ENCODE measurements around the gene CDC42. TPM values are rescaled to one million over a fixed set of nuclear protein-coding genes. Genes with fewer than 3 reads are reported as not detected.

Gene CDC42
- total and polyA plus RNA-seq, 2 of the 4 experiments (the other 2 are of a cell fraction) = 162 to 609 TPM

- Histone ChIP-seq H3K14ac (replicated peaks; ENCODE audit: low read depth, low read length) (no peak overlapping the region), H3K36me3 (ENCODE audit: control insufficient read depth, insufficient read depth, low read length) (peaks cover 23% of the 10 kb centered on the region), H2BK15ac (ENCODE audit: low read depth, low read length) (no peak overlapping the region), H3K27ac (ENCODE audit: insufficient read depth, low read length) (no peak overlapping the region), H4K8ac (ENCODE audit: low read depth in 2 of 2, low read length in 2 of 2) (no peak overlapping the region), H2AK5ac (ENCODE audit: low read depth, low read length) (no peak overlapping the region), H3K4me2 (ENCODE audit: low read depth, low read length) (no peak overlapping the region), H2AK9ac (replicated peaks; ENCODE audit: low read depth, low read length, poor library complexity) (no peak overlapping the region), H3K9me3 (ENCODE audit: control insufficient read depth, insufficient read depth, low read length) (no peaks in the 10 kb centered on the region), H3K56ac (ENCODE audit: extremely low read depth, insufficient read depth, low read length) (no peak overlapping the region), H3K9ac (ENCODE audit: low read depth, low read length) (no peak overlapping the region), H2BK120ac (ENCODE audit: low read depth, low read length) (no peak overlapping the region), H2AFZ (replicated peaks; ENCODE audit: low read length, poor library complexity) (no peak overlapping the region), H4K20me1 (ENCODE audit: insufficient read depth, low read length) (peaks cover 88% of the 10 kb centered on the region), H3K23ac (ENCODE audit: low read depth, low read length) (peak overlapping the region; percentile 25; the same call in 1 of the 2 replicates), H3K9me1 (ENCODE audit: insufficient read depth, low read length) (peaks cover 11% of the 10 kb centered on the region), H4K5ac (ENCODE audit: low read depth, low read length) (no peak overlapping the region), H3K79me1 (ENCODE audit: low read depth in 1 of 2, low read length in 2 of 2) (peaks cover 55 to 83% of the 10 kb centered on the region in 2 experiments), H4K91ac (ENCODE audit: insufficient read depth, low read depth, low read length) (no peak overlapping the region), H3K4me1 (ENCODE audit: control insufficient read depth, insufficient read depth, low read length) (no peaks in the 10 kb centered on the region; the same call in 1 of the 2 replicates), H2BK20ac (ENCODE audit: low read depth, low read length) (no peak overlapping the region), H2BK5ac (ENCODE audit: low read depth, low read length, poor library complexity, severe bottlenecking) (no peak overlapping the region), H3K18ac (ENCODE audit: low read depth, low read length) (no peak overlapping the region), H3K4ac (ENCODE audit: low read depth, low read length) (no peak overlapping the region), H3K4me3 (ENCODE audit: insufficient read depth, low read depth, low read length) (no peak overlapping the region), H3K27me3 (ENCODE audit: control insufficient read depth, insufficient read depth, low read length) (no peaks in the 10 kb centered on the region)
- CTCF ChIA-PET = no interaction called here
- TF ChIP-seq POLR2A (IDR thresholded peaks at IDR 0.05; ENCODE audit: low read depth, low read length) (no peak), NFE2L2 (IDR thresholded peaks at IDR 0.05; ENCODE audit: low read depth, low read length) (no peak), RCOR1 (IDR thresholded peaks at IDR 0.05; ENCODE audit: insufficient replicate concordance, low read length) (no peak), RAD21 (IDR thresholded peaks at IDR 0.05; ENCODE audit: low read length) (no peak), CHD1 (IDR thresholded peaks at IDR 0.05; ENCODE audit: low read depth, low read length) (no peak), RFX5 (IDR thresholded peaks at IDR 0.05; ENCODE audit: low read depth, low read length) (no peak), FOS (IDR thresholded peaks at IDR 0.05; ENCODE audit: low read depth, low read length) (no peak), MAFK (IDR thresholded peaks at IDR 0.05; ENCODE audit: low read depth, low read length) (no peak), SMC3 (IDR thresholded peaks at IDR 0.05; ENCODE audit: low read depth, low read length) (no peak)
- TF ChIP-seq, protein P1, sequence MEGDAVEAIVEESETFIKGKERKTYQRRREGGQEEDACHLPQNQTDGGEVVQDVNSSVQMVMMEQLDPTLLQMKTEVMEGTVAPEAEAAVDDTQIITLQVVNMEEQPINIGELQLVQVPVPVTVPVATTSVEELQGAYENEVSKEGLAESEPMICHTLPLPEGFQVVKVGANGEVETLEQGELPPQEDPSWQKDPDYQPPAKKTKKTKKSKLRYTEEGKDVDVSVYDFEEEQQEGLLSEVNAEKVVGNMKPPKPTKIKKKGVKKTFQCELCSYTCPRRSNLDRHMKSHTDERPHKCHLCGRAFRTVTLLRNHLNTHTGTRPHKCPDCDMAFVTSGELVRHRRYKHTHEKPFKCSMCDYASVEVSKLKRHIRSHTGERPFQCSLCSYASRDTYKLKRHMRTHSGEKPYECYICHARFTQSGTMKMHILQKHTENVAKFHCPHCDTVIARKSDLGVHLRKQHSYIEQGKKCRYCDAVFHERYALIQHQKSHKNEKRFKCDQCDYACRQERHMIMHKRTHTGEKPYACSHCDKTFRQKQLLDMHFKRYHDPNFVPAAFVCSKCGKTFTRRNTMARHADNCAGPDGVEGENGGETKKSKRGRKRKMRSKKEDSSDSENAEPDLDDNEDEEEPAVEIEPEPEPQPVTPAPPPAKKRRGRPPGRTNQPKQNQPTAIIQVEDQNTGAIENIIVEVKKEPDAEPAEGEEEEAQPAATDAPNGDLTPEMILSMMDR (conservative IDR thresholded peaks at IDR 0.05; ENCODE audit: low read depth, low read length) = no peak
- WGBS, 2 experiments (ENCODE audit: extremely low coverage in 2 of 2, insufficient read length in 1 of 2) = no CpG with 5 or more reads among the region's 1 CpG
- POLR2A ChIA-PET (ENCODE audit: unreplicated experiment) = interaction anchor here (0.7 kb wide), 1 partner anchor 9 kb away, joined by 4 read pairs; no protein-coding TSS in a partner anchor
- intact Hi-C loops (cut with micrococcal nuclease) = loop anchor here (10.0 kb wide), 1 partner anchor 544 kb away; the partner anchor contains the start of gene C1QC
- no TSS peak for BruUV-seq (replicated peaks)
- dilution Hi-C loops (cut with HindIII; ENCODE audit: low sequenced_read_pairs, unreplicated experiment) = no loop called here
- in situ Hi-C loops (cut with MboI; ENCODE audit: low sequenced_read_pairs) = no loop called here
- DNase-seq = no peak
- no peak for ATAC-seq (ENCODE audit: low read depth)
These were observed 48.7 kb downstream of the CDC42 start for GRCh38 chr1:22101199-22101598.

All from IMR-90 (cell line).